OCI-LY1 (cell line): ENCODE results near the gene AMBRA1.

Source experiments
- H2AFZ ChIP-seq: fragments of 200-600 bp; sonication (generic), shearing (Covaris generic); 2 replicates; pipeline ENCODE4 v1.6.0; 2014; ENCODE audit warnings: antibody characterized with exemption, mild to moderate bottlenecking, low read length
- H3F3A ChIP-seq: fragments of 200-600 bp; sonication (generic), shearing (Covaris generic); 2 replicates; pipeline ENCODE4 v1.6.0; 2014; ENCODE audit warnings: mild to moderate bottlenecking, antibody characterized with exemption, low read length, moderate library complexity; ENCODE audit not compliant: insufficient read depth
- H3K27ac ChIP-seq: fragments of 200-600 bp; sonication (generic); 2 replicates; pipeline ENCODE4 v1.5.1; 2014; ENCODE audit warnings: low read length, mixed run types, mild to moderate bottlenecking, low read depth; ENCODE audit not compliant: poor library complexity, severe bottlenecking
- H3K27me3 ChIP-seq: fragments of 200-600 bp; sonication (generic); 2 replicates; pipeline ENCODE4 v1.6.0; 2014; ENCODE audit warnings: antibody characterized with exemption, mild to moderate bottlenecking, low read length, moderate library complexity; ENCODE audit not compliant: insufficient read depth
- H3K36me3 ChIP-seq: fragments of 200-600 bp; sonication (generic); 2 replicates; pipeline ENCODE4 v1.6.1; 2014; ENCODE audit warnings: mild to moderate bottlenecking, antibody characterized with exemption, low read length, moderate library complexity, mixed read lengths; ENCODE audit not compliant: insufficient read depth
- H3K4me1 ChIP-seq: fragments of 200-600 bp; sonication (generic); 2 replicates; pipeline ENCODE4 v1.5.1; 2014; ENCODE audit warnings: mild to moderate bottlenecking, low read length, moderate library complexity; ENCODE audit not compliant: insufficient read depth, severe bottlenecking
- H3K4me2 ChIP-seq: fragments of 200-600 bp; sonication (generic), shearing (Covaris generic); 2 replicates; pipeline ENCODE4 v1.6.1; 2014; ENCODE audit warnings: low read length
- H3K4me3 ChIP-seq: fragments of 200-600 bp; sonication (generic); 2 replicates; pipeline ENCODE4 v1.5.1; 2014; ENCODE audit warnings: low read length, low read depth, mild to moderate bottlenecking, mixed read lengths; ENCODE audit not compliant: poor library complexity, severe bottlenecking
- H3K79me2 ChIP-seq: fragments of 200-600 bp; shearing (Covaris generic); 2 replicates; pipeline ENCODE4 v1.6.1; 2016; ENCODE audit warnings: mixed run types, low read length, mixed read lengths; ENCODE audit not compliant: insufficient read depth
- H3K9ac ChIP-seq: fragments of 200-600 bp; sonication (generic), shearing (Covaris generic); 2 replicates; pipeline ENCODE4 v1.6.1; 2014; ENCODE audit warnings: mild to moderate bottlenecking, low read length, mixed read lengths
- H3K9me2 ChIP-seq: fragments of 200-600 bp; sonication (generic), shearing (Covaris generic); 2 replicates; pipeline ENCODE4 v1.6.1; 2014; ENCODE audit warnings: low read depth, mild to moderate bottlenecking, low read length, mixed read lengths
- H3K9me3 ChIP-seq: fragments of 200-600 bp; shearing (Covaris generic); 2 replicates; pipeline ENCODE4 v1.6.1; 2014; ENCODE audit warnings: low read length, mixed read lengths
- H4K20me1 ChIP-seq: fragments of 200-600 bp; sonication (generic), shearing (Covaris generic); 2 replicates; pipeline ENCODE4 v1.6.0; 2016; ENCODE audit warnings: mild to moderate bottlenecking, low read length; ENCODE audit not compliant: insufficient read depth
- EZH2 ChIP-seq: fragments of 200-600 bp; sonication (generic), shearing (Covaris generic); IDR thresholded peaks from 2 replicates; pipeline ENCODE4 v1.8.0; 2017; ENCODE audit warnings: borderline replicate concordance, mixed run types, mild to moderate bottlenecking, antibody characterized with exemption, low read length, moderate library complexity, mixed read lengths
- TF ChIP-seq, protein P1 (sequence below): fragments of 200-600 bp; sonication (generic), shearing (Covaris generic); IDR thresholded peaks from 2 replicates; pipeline ENCODE4 v1.5.1; 2017; ENCODE audit warnings: mild to moderate bottlenecking, antibody characterized with exemption, low read length, moderate library complexity, mixed read lengths

Gene AMBRA1

DNA sequence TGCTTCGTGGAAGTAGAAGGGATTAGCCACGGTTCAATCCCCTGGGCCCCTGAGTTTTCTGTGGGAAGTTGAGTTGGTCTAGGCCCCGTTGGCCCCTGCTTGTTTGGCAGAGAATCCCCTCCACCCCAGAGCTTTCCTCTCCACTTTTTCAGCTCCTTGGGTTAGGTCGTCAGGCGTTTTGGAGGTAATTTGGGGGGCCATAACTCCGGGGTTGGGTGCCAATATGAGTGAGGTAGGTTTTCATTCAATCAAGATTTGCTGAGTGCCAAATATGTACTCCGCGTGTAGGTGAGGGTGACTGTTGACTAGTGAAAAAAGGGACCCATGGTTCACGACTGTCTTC is 24.1 kb upstream of the AMBRA1 start:
- Histone ChIP-seq H3K4me3 (peak overlapping the region; percentile 93), H3K27me3 (no peaks in the 10 kb centered on the region), H3K9me2 (no peaks in the 10 kb centered on the region), H3K4me1 (peaks cover 38% of the 10 kb centered on the region), H3K4me2 (peak overlapping the region; percentile 99), H4K20me1 (no peaks in the 10 kb centered on the region), H3K9ac (peak overlapping the region; percentile 89), H3F3A (no peaks in the 10 kb centered on the region), H2AFZ (no peak overlapping the region), H3K79me2 (peaks cover 16% of the 10 kb centered on the region), H3K27ac (peak overlapping the region; percentile 81), H3K36me3 (peaks cover 11% of the 10 kb centered on the region; the same call in 1 of the 2 replicates), H3K9me3 (no peaks in the 10 kb centered on the region)
- TF ChIP-seq EZH2, result no peak
- TF ChIP-seq, protein P1, sequence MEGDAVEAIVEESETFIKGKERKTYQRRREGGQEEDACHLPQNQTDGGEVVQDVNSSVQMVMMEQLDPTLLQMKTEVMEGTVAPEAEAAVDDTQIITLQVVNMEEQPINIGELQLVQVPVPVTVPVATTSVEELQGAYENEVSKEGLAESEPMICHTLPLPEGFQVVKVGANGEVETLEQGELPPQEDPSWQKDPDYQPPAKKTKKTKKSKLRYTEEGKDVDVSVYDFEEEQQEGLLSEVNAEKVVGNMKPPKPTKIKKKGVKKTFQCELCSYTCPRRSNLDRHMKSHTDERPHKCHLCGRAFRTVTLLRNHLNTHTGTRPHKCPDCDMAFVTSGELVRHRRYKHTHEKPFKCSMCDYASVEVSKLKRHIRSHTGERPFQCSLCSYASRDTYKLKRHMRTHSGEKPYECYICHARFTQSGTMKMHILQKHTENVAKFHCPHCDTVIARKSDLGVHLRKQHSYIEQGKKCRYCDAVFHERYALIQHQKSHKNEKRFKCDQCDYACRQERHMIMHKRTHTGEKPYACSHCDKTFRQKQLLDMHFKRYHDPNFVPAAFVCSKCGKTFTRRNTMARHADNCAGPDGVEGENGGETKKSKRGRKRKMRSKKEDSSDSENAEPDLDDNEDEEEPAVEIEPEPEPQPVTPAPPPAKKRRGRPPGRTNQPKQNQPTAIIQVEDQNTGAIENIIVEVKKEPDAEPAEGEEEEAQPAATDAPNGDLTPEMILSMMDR, result no peak

DNA sequence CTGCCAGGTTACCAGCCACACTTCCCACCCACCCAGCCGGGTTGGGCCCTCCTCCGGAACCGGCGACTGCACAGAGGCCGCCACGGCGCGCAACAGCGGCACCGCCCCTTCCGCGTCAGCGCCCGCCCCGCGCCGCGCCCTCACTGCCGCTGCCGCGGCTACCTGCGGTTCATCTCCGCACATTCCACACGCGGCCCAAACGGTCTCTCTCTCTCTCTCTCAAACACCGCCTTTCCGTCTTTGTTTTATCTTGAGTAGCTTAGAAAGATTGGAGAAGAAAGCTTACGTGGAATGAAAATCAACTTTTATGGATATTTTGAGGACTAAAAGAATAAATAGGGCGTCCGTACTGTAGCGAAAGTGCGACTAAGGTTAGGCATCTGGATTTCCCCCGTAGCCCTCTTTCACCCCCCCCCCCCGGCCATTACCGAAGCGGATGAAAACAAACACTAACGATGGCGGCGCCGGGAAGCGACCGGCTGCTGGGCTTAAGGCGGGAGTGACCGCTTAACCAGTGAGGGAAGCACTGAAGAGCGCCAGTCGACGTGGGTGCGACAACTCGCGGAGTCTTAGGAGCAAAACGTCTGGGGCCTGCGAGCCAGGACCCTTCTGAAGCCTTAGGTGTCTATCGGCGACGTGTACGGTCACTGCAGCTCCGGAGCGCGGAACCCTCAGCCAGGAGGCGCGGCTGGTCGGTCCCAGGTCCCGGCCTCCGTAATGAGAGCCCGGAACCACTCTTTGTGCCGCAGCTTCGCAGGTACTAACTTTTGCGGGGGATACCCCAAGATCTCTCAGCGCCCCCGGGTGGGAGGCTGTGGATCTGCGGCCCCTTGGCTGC is 23.5 kb upstream of the AMBRA1 start, which contains the start of the genes ATG13 and HARBI1:
ATG13 (plus strand) TSS at position 420 of the 838 bp plus-strand sequence. CDS start 26,739 bp downstream, outside the sequence.
HARBI1 (minus strand) TSS at position 94 of the 838 bp plus-strand sequence. CDS start 990 bp downstream, outside the sequence.
- peaks cover 16% of the 10 kb centered on the region for H3K79me2 ChIP-seq
- H3K9ac ChIP-seq, result peak within 1 kb of the TSS; percentile 89
- no peaks in the 10 kb centered on the region for H3K9me2 ChIP-seq
- peak within 1 kb of the TSS; percentile 99 for H3K4me2 ChIP-seq
- H3K27ac ChIP-seq, result peak within 1 kb of the TSS; percentile 81
- no peaks in the 10 kb centered on the region for H4K20me1 ChIP-seq
- H3K4me3 ChIP-seq, result peak within 1 kb of the TSS; percentile 93
- no peaks in the 10 kb centered on the region for H3K27me3 ChIP-seq
- TF ChIP-seq EZH2, result no peak
- TF ChIP-seq, protein P1, result peak; percentile 80
- peaks cover 5% of the 10 kb centered on the region; the same call in 1 of the 2 replicates for H3K36me3 ChIP-seq
- H3K4me1 ChIP-seq, result peaks cover 41% of the 10 kb centered on the region
- H3F3A ChIP-seq, result no peaks in the 10 kb centered on the region
- H3K9me3 ChIP-seq, result no peaks in the 10 kb centered on the region
- H2AFZ ChIP-seq, result no peak within 1 kb of the TSS

DNA sequence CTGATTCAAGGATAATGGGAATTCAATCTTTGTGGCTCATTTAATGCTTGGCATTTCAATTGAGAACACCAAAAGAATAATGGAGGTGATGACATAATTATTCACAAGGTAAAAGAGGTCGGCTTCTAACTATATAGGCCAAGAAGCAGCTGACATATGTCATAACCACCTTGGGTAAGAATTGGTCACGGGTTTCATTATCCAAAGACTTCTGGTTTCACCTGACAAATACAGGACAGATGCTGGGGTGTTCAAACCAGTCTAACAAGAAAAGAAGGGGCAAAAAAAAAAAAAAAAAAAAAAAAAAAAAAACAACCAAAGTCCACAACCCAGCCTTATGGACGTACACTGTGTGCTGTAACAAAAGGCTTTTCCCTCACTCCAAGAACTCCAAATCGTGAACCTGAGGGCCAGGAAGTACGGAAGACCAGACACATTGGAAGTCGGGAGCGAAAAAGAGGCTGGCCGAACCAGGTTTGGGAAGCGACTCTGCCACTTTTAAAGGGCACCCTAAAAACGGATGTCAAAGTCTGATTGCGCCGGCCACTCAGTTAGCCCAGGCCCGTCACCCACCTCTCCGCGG is 22.8 kb upstream of the AMBRA1 start:
- no peaks in the 10 kb centered on the region for H3K9me2 ChIP-seq
- no peaks in the 10 kb centered on the region for H3F3A ChIP-seq
- TF ChIP-seq, protein P1, result no peak
- no peak for TF ChIP-seq EZH2
- peaks cover 3% of the 10 kb centered on the region; the same call in 1 of the 2 replicates for H3K36me3 ChIP-seq
- H3K4me3 ChIP-seq, result peak overlapping the region; percentile 93
- H3K27me3 ChIP-seq, result no peaks in the 10 kb centered on the region
- H3K79me2 ChIP-seq, result peaks cover 16% of the 10 kb centered on the region
- H3K4me2 ChIP-seq, result peak overlapping the region; percentile 99
- peak overlapping the region; percentile 53 for H3K27ac ChIP-seq
- no peaks in the 10 kb centered on the region for H4K20me1 ChIP-seq
- H3K9ac ChIP-seq, result peak overlapping the region; percentile 89
- peaks cover 48% of the 10 kb centered on the region for H3K4me1 ChIP-seq
- no peaks in the 10 kb centered on the region for H3K9me3 ChIP-seq
- no peak overlapping the region for H2AFZ ChIP-seq
